Ammon's horn (tissue), 1 donor: Measurements from ENCODE around the gene SDHA.
"Not testable (repeated sequence)": the region's sequence is repeated elsewhere in the genome, so short reads cannot be mapped to it uniquely, and the experiment has no call there.

Experiments
- DNase-seq: peaks from one replicate; pipeline ENCODE4 v3.0.0-alpha.2; 2016; ENCODE audit warnings: low spot score

SDHA gene

DNA sequence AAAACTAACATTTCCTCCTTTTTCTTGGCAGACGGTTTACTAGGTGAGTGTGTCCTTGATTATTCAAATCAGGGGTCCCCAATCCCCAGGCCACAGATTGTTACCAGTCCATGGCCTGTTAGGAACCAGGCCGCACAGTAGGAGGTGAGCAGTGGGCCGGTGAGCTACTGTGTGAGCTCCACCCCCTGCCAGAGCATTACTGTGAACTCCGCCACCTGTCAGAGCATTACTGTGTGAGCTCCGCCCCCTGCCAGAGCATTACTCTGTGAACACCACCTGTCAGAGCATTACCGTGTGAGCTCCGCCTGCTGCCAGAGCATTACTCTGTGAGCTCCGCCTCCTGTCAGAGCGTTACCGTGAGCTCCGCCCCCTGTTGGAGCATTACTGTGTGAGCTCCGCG, 39.0 kb downstream of the SDHA start:
- DNase-seq: no peak

- not testable (repeated sequence) for DNase-seq
Measured at GRCh38 chr5:263275-263974, 45.3 kb downstream of the SDHA start.

DNA sequence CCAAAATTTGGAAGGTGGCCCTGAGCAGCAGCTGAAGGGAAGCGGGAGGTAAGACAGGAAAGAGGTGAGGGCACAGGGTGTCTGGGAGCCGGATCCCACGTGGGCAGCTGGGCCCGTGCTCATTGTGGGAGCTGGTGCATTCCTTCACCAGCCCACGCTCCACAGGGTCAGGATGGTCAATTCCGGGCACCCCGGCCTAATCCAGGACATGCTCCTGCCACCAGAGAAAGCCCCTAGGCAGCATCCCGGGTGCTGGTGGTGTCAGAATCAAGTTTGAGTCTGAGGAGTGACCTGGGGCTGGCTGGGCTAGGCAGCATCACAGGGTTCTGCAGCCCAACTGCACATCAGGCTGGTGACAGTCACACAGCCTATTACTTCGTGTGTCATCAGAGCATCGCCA, 46.2 kb downstream of the SDHA start:
- no peak for DNase-seq

DNA sequence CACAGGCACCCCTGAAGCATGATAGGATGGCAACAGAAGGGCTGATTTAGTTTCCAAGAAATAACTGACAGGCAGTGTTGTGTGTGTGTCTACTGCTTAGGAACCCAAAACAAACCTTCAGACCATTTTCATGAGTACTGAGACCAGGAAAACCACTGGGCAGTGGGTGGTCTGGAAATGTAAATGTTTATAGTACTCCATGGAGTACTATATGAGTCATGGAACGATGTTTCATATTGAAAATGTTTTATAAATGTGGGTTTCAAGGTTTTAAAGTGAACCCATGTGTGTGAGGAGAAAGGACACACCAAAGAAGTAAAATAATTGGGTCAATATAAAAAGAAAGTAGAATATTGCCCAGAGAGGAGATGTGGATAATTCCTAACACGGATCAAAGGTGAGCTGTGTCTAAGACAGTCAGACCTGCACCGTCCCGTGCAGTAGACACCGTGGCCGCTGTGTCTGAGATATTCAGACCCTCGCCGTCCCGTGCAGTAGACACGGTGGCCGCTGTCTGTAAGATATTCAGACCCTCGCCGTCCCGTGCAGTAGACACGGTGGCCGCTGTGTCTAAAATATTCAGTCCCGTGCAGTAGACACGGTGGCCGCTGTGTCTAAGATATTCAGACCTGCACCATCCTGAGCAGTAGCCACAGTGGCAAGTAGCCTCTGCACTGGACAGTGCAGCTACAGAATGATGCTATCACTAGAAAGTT, 48.3 kb downstream of the SDHA start:
- DNase-seq: not testable (repeated sequence)

DNA sequence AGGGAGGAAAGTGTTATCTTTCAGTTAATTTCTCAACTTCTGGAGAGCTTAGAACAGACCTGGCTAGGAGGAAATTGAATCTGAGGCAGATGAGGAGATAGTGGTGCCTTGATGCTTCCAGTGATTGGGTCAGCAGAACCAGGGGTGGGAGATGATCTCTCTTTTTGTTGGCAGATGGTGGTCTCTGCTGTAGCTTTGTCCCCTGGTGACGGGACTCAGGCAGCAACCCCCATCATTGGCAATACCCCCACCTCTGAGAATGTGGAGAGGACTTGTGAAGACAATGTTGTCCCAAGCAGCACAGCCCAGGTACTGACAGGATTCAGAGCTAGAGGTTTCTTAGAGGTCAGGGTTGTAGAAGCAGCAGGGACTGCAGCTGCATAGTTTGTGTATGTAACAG, 49.6 kb downstream of the SDHA start:
- no peak for DNase-seq

DNA sequence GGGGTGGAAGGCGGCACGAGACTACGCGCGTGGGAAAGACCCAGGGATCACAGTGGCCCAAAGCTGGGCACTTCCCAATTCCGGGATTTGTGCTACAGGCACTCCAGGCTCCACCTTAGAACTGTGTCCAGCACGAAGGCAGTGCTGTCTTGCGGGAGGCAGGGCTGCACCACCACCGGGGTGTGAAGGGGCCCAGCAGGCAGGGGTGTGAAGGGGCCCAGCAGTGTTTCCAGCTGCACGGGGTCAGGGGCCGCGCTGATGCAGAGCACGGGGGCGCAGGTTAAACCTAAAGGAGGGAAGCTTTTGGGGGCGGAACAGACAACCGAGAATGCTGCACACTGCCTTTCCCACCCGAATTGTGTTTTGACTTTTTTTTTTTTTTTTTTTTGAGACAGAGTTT, 52.2 kb downstream of the SDHA start:
- DNase-seq: no peak

DNA sequence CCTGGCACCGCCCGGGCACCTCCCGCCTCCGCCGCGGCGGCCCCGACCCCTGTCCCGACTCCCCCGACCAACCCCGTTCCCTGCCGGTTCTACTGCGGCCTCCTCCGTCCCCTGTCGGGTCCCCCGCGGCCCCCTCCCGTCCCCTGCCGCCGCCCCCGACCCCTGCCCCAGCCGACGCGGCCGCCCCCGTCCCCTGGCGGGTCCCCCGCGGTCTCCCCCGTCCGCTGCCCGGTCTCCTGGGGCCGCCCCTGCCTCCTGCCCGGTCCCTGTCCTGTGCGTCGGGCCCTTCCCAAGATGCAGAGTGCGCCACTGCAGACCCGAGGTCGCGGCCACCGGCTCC, 53.7 kb downstream of the SDHA start:
- DNase-seq: not testable (repeated sequence)

- not testable (repeated sequence) for DNase-seq
Measured at GRCh38 chr5:273091-273490, 55.0 kb downstream of the SDHA start.

DNA sequence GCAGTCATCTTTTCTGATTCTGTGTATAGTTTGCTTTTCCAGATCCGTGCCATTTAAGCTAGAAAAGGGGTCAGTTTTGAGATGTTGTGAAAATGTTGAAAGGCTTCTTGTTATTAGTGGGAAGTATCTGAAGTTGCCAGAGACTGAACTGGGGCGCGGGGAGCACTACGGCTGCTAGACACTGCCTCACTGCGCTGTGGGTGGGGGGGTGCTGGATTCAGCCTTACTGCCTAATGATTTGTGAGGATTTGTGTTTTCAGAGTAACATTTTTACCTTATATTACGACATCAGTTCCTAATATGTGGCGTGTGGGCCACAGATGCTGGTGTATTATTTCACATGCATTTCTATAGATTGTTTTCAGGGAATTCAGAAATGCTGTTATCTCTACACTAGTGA, 55.4 kb downstream of the SDHA start:
- not testable (repeated sequence) for DNase-seq

- DNase-seq: not testable (repeated sequence)
Measured at GRCh38 chr5:274346-274745, 56.2 kb downstream of the SDHA start.

DNA sequence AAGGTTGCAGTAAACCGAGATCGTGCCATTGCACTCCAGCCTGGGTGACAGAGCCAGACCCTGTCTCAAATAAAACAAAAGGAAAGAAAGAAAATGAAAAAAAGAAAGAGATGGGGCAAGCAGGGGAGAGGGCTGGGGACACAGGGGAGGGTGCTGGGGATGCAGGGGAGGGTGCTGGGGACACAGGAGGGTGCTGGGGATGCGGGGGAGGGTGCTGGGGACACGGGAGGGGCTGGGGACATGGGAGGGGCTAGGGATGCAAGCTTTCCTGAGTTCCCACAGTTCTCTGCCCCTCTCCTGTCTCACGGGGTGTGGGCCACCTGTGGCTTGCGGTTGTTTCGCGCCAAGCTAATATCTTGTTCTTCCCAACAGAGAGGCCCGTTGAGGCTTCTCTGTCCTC, 60.5 kb downstream of the SDHA start:
- DNase-seq: no peak

GRCh38 chr5:279051-279665, 61.0 kb downstream of the SDHA start:
- DNase-seq: not testable (repeated sequence)

GRCh38 chr5:285991-286557, 68.0 kb downstream of the SDHA start:
- DNase-seq: no peak

GRCh38 chr5:290200-290599, 72.1 kb downstream of the SDHA start:
- not testable (repeated sequence) for DNase-seq

DNA sequence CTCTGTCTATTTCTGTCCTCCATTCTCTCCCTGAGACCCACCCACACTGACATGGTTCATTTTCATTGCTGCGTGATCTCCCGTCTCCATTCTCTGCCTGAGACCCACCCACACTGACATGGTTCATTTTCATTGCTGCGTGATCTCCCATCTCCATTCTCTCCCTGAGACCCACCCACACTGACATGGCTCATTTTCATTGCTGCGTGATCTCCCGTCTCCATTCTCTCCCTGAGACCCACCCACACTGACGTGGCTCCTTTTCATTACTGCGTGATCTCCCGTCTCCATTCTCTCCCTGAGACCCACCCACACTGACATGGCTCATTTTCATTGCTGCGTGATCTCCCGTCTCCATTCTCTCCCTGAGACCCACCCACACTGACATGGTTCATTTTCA, 73.2 kb downstream of the SDHA start:
- not testable (repeated sequence) for DNase-seq

DNA sequence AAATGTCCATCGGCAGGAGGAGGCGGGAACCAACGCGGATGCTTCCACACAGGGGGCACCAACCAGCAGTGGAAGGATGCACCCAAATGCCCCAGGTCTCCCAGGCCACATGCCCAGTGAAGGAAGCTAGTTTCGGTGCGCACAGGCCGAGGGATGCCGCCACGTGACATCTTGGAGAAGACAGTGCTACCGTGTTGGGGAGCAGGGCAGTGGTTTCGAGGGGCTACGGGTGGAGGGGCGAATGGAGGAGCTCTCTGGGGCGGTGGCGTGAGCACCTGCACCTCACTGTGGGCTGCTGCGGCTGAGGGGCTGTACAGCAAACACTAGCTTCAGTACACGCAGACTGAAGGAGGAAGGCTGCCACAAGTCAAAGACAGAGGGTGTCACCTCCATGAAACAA, 76.7 kb downstream of the SDHA start:
- DNase-seq: not testable (repeated sequence)

GRCh38 chr5:296207-296606, 78.1 kb downstream of the SDHA start:
- not testable (repeated sequence) for DNase-seq

DNA sequence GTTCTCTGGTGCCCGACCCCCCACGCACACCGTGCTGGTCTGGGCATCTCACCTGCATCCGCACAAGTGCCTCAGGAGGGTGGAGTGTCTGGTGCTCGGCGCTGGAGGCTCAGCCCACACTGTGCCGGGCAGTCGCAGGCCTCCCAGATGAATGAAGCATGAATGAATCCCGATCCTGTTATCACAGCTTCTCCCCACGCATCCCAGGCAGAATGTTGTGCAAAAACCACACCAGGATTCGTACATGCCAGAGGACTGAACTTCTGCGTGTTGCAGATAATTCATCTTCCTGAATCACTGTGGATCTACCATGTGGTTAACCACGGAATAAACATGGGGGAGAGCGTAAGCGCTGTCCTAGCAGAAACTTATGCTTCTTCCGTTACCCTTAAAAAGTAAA, 78.8 kb downstream of the SDHA start:
- DNase-seq: not testable (repeated sequence)

GRCh38 chr5:297448-297847, 79.3 kb downstream of the SDHA start:
- not testable (repeated sequence) for DNase-seq

GRCh38 chr5:297991-298736, 80.0 kb downstream of the SDHA start:
- DNase-seq: not testable (repeated sequence)

DNA sequence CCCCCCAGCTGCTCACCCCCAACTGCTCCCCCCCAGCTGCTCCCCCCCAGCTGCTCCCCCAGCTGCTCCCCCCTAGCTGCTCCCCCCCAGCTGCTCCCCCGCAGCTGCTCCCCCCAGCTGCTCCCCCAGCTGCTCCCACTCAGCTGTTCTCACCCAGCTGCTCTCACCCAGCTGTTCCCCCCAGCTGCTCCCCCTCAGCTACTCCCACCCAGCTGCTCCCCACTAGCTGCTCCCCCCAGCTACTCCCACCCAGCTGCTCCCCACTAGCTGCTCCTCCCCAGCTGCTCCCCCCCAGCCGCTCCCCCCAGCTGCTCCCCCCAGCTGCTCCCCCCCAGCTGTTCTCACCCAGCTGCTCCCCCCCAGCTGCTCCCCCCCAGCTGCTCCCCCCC, 80.6 kb downstream of the SDHA start:
- no peak for DNase-seq

GRCh38 chr5:299921-300320, 81.8 kb downstream of the SDHA start:
- DNase-seq: not testable (repeated sequence)
